Non-pigmented ciliary epithelial cell (primary cell): Measurements from ENCODE around the gene GCNT1.
"Not testable (repeated sequence)": the region's sequence is repeated elsewhere in the genome, so short reads cannot be mapped to it uniquely, and the experiment has no call there.

Experiments used
- DNase-seq: peaks from one replicate; pipeline ENCODE4 v3.0.0-alpha.2; 2010; ENCODE audit warnings: low read depth

Gene GCNT1

GRCh38 chr9:76490249-76490990, 31.4 kb downstream of the GCNT1 start:
- no peak for DNase-seq

DNA sequence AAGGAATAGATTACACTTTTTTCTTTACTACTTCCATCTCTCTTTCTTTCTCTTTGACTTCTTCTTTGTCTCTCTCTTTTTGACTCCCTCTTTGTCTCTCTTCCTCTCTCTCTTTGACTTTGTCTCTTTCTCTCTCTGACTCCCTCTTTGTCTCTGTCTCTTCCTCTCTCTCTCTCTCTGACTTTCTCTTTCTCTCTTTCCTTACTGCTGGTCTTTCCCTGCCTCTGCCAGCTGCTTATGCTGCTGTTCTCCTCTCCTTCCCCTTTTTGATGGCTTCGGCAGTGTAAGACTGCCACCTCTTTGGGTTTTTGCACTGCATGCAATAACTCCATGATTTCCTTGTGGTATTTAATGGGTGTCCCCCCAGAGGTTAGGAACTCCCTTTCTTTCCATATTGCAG, 32.1 kb downstream of the GCNT1 start:
- not testable (repeated sequence) for DNase-seq

DNA sequence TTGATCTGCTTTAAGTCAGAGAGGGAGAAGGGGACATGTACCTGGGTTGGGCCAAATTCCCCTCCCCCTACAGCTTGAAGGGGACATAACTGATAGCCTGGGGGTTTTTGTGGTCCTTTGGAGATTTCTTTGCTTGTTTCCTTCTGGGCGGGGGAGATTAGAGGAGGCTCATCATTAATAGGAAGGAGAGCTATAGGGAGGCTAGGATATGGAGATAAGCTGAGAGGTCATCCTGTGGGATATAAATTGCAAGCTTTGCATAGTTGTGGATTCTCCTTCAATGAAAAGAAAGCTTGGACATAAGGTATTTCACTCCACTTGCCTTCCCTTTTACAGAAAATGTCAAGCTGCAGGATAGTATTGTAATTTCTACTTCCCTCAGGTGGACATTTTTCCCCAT, 34.5 kb downstream of the GCNT1 start:
- DNase-seq, result not testable (repeated sequence)

DNA sequence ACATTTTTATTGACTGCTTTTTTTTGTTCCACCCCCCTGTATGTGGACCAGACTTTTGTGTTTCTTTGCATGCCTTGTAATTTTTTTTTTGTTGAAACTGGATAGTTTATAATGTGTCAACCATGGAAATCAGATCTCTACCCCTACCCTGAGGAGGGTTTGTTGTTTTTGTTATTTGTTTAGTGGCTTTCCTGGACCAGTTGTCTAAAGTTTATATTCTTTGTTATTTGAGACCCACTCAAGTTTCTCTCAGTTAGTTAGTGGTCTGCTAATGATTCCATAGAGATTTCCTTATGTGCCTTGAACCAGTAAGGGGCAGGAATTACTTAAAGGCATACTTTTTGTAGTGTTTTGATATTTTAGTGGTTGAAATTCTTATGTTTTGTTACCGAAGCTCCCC, 41.1 kb downstream of the GCNT1 start:
- no peak for DNase-seq

- DNase-seq, result no peak
Observed at GRCh38 chr9:76502746-76503145, 43.8 kb downstream of the GCNT1 start.

DNA sequence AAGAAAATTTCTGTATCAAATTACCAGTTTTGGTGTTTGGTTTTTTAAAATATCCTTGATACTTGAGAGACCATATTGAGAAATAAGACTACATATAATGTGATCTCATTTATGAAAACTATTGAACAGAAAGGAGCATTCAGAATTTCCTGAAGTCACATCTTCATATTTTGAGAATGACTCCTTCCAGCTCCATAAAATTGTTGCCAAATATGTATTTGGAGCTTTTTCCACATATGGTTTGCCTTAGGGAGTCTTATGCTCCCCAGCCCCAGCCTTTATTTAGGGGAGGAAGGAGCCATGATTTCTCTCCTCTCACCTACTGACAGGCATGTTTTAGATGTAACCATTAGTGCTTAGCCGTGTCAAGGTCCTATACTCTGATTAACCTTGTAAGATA, 51.1 kb downstream of the GCNT1 start:
- DNase-seq, result no peak

DNA sequence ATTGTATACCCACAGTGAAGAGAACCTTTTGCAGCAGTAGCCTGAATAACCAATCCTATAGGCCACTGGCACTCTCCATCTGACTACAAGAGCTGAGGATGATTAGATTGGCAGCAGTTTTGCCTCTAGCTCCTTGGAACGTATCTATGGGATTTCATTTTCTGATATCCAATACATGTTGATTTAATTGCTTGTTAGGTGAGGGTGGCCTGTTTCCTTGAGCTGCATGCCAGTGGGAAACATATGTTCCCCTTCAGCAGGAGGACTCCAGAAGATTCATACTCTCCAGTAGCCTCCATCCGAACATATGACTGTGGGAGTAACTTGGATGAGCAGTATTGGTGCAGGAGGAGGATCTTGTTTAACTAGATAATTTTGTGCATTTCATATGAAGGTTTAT, 51.5 kb downstream of the GCNT1 start:
- no peak for DNase-seq

GRCh38 chr9:76512826-76513225, 53.8 kb downstream of the GCNT1 start:
- DNase-seq, result peak; percentile 28

- no peak for DNase-seq
Observed at GRCh38 chr9:76516350-76516749, 57.4 kb downstream of the GCNT1 start.

GRCh38 chr9:76516871-76517270, 57.9 kb downstream of the GCNT1 start:
- DNase-seq, result no peak

DNA sequence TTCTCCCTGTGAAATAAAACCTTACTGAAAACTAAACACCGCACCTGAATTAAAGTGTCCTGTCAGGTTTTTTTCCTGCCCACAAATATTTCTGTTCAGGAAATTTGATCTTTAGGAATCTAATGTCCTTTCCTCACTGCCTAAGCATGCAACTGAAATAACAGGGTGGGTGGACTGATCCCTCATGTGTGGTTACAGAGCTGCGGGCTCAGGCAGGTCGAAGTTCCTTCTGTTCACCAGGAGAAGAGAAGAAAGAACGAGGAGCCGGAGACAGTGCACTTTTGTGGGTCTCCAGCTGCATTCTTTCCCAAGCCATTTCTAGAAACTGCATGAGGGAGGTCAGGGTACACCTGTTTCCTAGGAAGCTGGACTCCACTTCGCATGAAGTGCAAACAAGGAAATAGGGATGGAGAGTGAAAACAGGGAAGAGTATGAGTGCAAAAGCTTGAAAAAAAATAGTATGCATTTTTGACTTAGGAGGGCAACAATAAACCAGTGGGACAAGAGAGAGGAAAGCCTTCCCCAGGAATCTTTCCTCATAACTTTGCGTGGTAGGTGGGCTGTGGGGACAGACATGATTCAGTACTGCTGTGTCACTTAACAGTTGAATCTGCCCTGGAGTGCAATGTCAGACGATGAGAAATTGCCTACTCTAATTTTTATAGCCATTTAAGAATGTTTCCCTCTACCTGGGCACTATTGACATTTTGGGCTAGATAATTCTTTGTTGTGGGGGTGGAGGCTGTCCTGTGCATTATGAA, 60.3 kb downstream of the GCNT1 start:
- DNase-seq, result peak; percentile 45

DNA sequence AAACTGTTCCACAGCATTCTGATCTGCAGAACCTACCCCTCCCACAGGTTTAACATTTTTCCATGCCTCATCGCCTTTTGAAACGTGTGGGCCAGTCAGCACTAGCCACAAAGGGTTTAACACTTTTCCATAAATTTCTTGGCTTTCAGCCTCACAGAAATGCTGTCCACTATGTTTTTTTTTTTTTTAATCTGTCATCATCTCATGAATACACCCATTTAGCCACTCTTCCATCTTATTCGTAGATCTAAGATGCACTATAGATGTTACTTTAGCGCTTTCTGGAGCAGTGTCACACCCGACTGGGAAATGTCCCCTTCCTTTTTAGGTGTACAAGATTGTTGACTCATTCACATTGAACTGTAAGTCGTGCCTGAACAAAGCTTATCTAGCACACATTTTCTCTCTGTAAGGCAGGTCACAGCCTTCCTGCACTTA, 62.3 kb downstream of the GCNT1 start:
- no peak for DNase-seq

DNA sequence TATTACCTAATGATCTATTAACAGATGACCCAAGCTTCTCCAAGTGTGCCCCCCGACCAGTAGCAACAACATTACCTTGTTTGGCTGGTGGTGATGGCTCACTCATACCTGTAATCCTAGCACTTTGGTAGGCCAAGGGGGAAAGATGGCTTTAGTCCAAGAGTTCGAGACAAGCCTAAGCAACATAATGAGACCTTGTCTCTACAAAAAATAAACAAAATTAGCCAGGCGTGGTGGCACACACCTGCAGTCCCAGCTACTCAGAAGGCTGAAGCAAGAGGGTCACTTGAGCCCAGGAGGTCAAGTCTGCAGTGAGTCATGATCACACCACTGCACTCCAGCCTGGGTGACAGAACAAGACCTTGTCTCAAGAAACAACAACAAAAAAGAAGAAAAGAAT, 62.9 kb downstream of the GCNT1 start:
- no peak for DNase-seq

GRCh38 chr9:76523617-76524200, 64.7 kb downstream of the GCNT1 start:
- DNase-seq, result not testable (repeated sequence)

DNA sequence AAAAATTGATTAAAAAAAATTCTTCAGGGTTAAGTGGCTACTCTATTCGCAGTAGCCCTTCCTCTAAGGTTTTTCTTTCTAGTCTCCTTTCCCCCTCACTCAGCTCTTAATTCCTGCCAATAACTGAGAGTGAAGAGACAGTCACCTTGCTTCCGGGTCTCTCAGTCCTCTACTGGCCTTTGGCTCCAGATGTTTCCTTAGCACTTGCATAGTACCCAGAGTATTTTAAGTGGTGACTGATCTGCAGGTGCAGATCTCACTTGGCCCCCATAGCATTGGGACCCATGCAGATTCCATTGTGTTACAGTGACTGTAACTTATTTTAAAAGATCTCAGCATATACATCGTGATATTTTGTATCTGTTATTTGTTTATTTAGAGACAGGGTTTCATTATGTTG, 66.2 kb downstream of the GCNT1 start:
- no peak for DNase-seq

DNA sequence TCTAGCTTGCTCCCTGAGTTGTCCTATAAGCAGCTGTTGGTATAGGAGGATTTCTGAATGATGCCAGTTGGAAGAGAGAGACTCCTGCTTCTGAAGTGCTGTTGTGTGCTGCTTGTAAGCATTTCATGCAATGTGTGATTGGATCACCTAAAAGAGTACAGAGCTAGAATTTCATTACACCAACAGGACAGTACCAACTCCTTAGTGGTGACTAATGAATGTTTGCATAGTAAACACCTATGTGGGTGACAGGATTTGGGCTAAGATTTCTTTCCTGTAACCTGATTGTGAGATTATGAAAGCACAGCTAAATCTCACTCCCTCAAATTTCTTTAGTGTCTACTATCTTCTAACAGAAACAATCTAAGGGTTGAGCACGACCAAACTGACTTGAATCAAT, 67.0 kb downstream of the GCNT1 start:
- no peak for DNase-seq

- no peak for DNase-seq
Observed at GRCh38 chr9:76528056-76528455, 69.1 kb downstream of the GCNT1 start.

DNA sequence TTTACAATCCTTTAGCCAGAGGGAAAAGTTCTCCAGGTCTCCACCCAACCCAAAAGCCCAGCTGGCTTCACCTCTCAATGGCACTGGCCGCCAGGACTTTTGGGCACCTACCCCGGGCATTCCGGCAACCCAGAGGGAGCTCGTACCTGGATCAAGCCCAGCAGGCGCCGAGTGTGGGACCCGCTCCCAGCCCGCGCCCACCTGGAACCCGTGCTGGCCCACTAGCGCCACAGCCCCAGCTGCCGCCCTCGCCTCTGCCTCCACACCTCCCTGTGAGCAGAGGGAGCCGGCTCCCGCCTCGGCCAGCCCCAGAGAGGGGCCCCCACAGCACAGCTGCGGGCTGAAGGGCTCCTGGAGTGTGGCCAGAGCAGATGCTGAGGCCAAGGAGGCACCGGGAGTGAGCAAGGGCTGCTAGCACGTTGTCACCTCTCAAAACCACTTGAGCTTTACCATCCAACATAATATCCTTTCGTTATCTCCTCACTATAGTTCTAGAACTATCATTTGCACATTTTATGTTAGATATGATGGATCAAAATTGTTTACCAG, 69.7 kb downstream of the GCNT1 start:
- no peak for DNase-seq

DNA sequence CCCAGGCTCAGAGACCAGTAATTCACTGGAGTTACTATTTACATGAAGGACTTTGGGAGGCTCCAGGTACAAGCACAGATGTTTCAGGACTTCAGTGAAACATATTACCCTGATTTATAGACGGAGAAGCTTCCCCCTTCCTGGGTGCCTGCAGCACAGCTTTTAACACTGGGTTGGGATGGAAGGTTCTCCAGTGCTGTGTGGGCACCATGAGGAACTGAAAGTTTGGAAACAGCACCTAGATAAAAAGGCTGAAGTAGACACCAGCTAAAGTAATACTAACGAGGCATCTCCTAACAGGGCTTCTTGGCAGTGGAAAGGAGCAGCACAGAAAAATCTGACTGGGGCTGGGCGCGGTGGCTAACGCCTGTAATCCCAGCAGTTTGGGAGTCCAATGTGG, 70.7 kb downstream of the GCNT1 start:
- no peak for DNase-seq

DNA sequence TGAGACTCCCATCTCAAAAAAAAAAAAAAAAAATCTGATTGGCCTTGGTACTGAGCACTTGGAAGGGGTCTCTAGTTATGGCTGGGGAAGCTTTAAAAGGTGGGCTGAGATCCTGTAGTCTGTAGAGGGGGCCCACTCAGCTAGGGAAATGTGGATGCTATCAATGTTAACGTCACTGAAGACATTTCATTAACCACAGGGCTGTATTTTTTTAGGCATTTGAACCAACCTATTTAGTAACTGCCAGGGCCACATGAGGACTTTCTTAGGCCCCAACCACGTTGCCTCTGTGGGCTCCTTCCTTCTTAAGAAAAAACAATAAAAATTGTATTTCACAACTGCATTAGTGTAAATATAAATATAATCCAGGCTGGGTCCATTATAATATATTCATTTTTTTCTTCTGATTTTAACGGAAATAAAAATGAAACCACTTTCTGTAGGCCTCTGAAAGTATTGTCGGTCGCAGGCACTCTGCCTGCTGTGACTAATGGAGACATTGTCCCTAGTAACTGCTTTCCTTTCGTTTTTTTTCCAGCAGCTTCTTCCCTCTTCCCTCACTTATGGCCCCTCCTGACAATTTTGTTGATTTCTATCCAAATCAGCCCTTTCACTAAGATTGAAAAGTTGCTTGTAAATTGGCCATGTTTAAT, 71.6 kb downstream of the GCNT1 start:
- no peak for DNase-seq

DNA sequence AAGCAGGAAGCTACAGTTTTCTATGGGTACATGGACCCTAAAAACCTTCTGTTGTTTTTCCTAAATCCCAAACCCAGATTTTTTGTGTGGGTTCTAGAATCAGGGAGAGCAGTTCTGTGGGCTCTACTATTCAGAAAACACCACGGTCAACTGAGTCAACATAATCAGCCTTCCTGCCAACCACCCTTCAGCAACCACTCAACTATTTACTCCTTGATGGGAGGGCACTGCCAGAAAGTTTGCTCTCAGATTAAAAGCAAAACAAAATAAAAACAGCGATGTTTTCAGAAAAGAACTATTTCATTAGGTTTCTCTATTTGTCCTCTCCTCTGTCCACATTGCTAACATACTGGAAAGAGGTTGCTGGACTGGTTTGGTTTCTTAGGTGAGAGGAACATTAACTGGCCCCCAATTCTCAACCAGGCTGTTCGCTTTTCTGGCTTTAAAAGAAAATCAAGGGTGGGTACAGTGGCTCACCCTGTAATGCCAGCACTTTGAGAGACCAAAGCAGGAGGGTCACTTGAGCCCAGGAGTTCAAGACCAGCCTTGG, 72.3 kb downstream of the GCNT1 start:
- no peak for DNase-seq

- not testable (repeated sequence) for DNase-seq
Observed at GRCh38 chr9:76532877-76533276, 73.9 kb downstream of the GCNT1 start.
